ENCODE data around the gene RBM24.
"Not testable (repeated sequence)": the region's sequence is repeated elsewhere in the genome, so short reads cannot be mapped to it uniquely, and the experiment has no call there.

The RBM24 gene

GRCh38 chr6:17298257-17298656 is 17.1 kb downstream of the RBM24 start:
- no peak for DNase-seq (ENCODE audit: low spot score in 2 of 2)
- in situ Hi-C loops (cut with MboI; ENCODE audit: low sequenced_read_pairs) = no loop called here
- H3K27me3 ChIP-seq (ENCODE audit: low read depth) = no peaks in the 10 kb centered on the region
- H3K36me3 ChIP-seq (replicated peaks) = no peaks in the 10 kb centered on the region
- no peak overlapping the region for H3K4me3 ChIP-seq
- 0 out of 2 replicates have a peak, but pooled peaks cover 3% of the 10 kb centered on the region for H3K4me1 ChIP-seq
- H3K9me3 ChIP-seq = no peaks in the 10 kb centered on the region

GRCh38 chr6:17299222-17299621 is 18.1 kb downstream of the RBM24 start:
- Histone ChIP-seq H3K36me3 (replicated peaks) (no peaks in the 10 kb centered on the region), H3K9me3 (no peaks in the 10 kb centered on the region), H3K27me3 (ENCODE audit: low read depth) (no peaks in the 10 kb centered on the region), H3K4me1 (0 out of 2 replicates have a peak, but pooled peaks cover 3% of the 10 kb centered on the region), H3K4me3 (no peak overlapping the region)
- no peak for DNase-seq (ENCODE audit: low spot score in 2 of 2)
- in situ Hi-C loops (cut with MboI; ENCODE audit: low sequenced_read_pairs) = no loop called here

DNA sequence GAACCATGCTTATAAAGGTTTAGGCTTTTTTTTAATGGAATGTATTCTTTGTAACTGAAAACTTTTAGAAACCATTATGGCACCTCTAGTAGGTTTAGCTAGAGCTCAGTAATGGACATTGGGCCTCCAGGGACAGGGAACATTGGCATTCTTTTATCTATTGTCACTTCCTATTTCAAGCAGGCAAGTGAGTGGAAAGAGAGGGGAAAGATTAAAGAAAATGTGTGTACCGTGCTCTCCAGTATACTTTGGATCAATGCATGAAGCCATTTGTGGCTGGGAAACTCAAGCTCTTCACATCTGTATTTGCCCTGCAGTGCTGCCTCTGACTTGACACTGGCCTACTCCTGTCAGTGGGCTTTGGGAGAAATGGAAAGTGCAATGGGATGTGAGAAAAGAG is 18.6 kb downstream of the RBM24 start:
- Histone ChIP-seq H3K36me3 (replicated peaks) (no peaks in the 10 kb centered on the region), H3K9me3 (no peaks in the 10 kb centered on the region), H3K4me1 (0 out of 2 replicates have a peak, but pooled peaks cover 3% of the 10 kb centered on the region), H3K27me3 (ENCODE audit: low read depth) (no peaks in the 10 kb centered on the region), H3K4me3 (no peak overlapping the region)
- DNase-seq (ENCODE audit: low spot score in 2 of 2) = no peak
- in situ Hi-C loops (cut with MboI; ENCODE audit: low sequenced_read_pairs) = no loop called here

DNA sequence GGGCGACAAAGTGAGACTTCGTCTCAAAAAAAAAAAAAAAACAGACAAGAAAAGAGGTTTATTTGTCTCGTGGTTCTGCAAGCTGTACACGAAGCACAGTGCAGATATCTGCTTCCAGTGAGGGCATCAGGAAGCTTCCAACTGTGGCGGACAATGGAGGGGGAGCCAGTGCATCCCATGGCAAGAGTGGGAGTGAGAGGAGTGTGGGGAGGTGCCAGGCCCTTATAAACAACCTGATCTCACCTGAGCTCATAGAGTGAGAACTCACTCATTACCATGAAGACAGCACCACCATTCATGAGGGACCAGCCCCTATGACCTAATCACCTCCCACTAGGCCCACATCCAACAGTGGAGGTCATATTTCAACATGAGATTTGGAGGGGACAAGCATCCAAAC is 19.5 kb downstream of the RBM24 start:
- no peaks in the 10 kb centered on the region for H3K9me3 ChIP-seq
- in situ Hi-C loops (cut with MboI; ENCODE audit: low sequenced_read_pairs) = no loop called here
- no peaks in the 10 kb centered on the region for H3K27me3 ChIP-seq (ENCODE audit: low read depth)

DNA sequence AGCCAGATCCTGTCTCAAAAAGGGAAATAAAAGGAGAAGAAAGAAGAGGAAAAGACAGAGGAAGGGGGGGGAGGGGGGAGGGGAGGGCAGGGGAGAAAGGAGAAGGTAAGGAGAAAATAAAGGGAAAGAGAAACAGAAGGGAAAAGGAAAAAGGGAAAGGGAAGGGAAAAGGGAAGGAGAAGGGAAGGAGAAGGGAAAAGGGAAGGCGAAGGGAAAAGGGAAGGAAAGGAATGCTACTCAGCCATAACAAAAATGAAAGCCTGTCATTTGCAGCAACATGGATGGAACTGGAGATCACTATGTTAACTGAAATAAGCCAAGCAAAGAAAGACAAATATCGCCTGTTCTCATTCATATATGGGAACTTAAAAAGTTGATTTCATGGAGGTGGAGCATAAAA is 22.3 kb downstream of the RBM24 start:
- DNase-seq (ENCODE audit: low spot score in 2 of 2) = no peak
- in situ Hi-C loops (cut with MboI; ENCODE audit: low sequenced_read_pairs) = no loop called here
- Histone ChIP-seq H3K27me3 (ENCODE audit: low read depth) (no peaks in the 10 kb centered on the region), H3K4me3 (no peak overlapping the region), H3K4me1 (peaks cover 3% of the 10 kb centered on the region; the same call in 1 of the 2 replicates), H3K9me3 (no peaks in the 10 kb centered on the region), H3K36me3 (replicated peaks) (no peaks in the 10 kb centered on the region)

More for the DNA sequence above, 19.5 kb downstream of the RBM24 start:
- no peak overlapping the region for H3K4me3 ChIP-seq
- no peaks in the 10 kb centered on the region for H3K36me3 ChIP-seq (replicated peaks)
- DNase-seq (ENCODE audit: low spot score in 2 of 2) = no peak
- peaks cover 4% of the 10 kb centered on the region; the same call in 1 of the 2 replicates for H3K4me1 ChIP-seq

DNA sequence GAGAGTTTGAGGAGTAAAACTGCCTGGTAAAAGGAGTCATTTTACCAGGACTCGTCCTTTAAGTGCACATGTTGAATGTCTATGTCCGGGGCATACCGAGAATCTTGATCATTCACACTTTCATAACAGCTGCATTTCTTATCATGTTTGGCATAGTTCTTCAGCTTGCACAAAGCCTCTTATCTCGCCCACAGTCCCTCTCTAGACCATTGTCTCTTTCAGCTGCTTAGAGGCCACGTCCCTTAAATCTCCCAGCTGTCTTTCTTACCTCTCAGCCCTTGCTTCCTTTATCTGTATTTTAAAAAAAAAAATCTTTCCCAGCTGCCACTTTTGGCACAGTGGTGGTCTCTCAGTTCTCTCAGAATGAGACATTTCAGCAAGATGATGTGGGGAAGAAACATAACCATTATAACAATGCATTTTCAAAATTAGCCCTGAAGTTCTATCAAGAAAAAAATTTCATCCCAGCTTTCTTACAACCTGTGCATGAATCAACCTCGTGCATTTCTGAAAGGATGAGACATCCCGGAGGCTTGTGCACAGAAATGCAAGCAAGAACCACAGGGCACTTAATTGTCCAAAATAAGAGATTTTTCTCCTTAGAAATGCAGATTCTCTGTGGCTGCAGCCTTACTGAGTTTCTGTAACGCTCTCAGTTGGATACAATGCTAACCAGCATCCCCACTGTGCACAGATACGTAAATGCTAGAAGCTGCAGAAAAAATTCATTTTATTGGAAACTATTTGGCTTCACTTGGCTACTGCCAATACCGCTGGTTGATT is 24.2 kb downstream of the RBM24 start:
- in situ Hi-C loops (cut with MboI; ENCODE audit: low sequenced_read_pairs) = no loop called here
- Histone ChIP-seq H3K4me3 (no peak overlapping the region), H3K36me3 (replicated peaks) (no peaks in the 10 kb centered on the region)

DNA sequence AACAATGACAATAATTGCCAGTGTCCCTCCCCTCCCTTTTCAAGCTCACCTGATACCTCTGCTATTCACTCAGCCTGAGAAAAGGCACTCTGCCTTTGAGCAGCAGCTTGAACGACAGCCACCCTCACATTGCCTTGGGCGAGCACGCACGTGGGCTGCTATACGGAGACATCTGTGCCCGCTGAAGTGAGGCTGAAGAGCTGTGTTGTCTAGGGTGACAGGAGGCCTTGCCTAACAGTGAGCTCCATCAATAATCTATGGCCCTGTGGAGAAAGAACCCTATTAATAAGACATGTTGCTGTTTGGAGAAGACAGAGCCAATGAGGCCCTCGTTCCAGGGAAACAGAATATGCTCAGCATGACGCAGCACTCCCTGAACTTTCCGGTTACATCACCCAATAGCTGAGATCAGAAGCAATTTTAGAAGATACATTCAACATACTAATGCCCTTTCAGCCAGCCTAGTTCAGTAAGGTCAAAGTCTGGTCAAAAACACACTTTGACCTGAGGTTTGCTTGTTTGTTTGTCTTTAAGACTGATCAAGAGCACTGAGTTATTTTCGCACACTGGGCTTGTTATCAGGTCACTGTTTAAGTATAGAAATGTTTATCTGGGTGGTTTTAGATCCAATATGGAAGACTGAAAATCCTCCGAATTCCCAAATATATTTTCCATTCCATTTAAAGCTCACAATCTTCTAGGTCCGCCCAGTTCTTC is 30.6 kb downstream of the RBM24 start:
- Histone ChIP-seq H3K36me3 (replicated peaks) (no peaks in the 10 kb centered on the region), H3K9me3 (no peaks in the 10 kb centered on the region), H3K4me3 (no peak overlapping the region), H3K4me1 (no peaks in the 10 kb centered on the region), H3K27me3 (ENCODE audit: low read depth) (no peaks in the 10 kb centered on the region)
- in situ Hi-C loops (cut with MboI; ENCODE audit: low sequenced_read_pairs) = no loop called here
- DNase-seq (ENCODE audit: low spot score in 2 of 2) = no peak

More for the DNA sequence above, 24.2 kb downstream of the RBM24 start:
- Histone ChIP-seq H3K9me3 (no peaks in the 10 kb centered on the region), H3K4me1 (peaks cover 3% of the 10 kb centered on the region; the same call in 1 of the 2 replicates), H3K27me3 (ENCODE audit: low read depth) (no peaks in the 10 kb centered on the region)
- DNase-seq (ENCODE audit: low spot score in 2 of 2) = peak; percentile 10 to 11

DNA sequence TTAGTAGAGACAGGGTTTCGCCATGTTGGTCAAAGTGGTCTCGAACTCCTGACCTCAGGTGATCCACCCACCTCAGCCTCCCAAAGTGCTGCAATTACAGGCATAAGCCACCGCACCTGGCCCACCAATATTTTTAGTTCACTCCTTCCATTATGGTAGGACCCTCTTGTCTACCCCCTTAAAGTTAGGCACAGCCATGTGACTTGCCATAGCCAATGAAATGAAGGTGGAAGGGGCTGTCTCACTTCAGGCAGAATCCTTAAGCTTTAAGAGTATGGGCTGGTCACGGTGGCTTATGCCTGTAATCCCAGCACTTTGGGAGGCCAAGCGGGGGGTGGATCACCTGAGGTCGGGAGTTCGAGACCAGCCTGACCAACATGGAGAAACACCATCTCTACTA is 32.1 kb downstream of the RBM24 start:
- H3K4me1 ChIP-seq; DNase-seq (ENCODE audit: low spot score in 2 of 2); H3K4me3 ChIP-seq; H3K9me3 ChIP-seq; H3K36me3 ChIP-seq (replicated peaks); in situ Hi-C loops (cut with MboI; ENCODE audit: low sequenced_read_pairs); H3K27me3 ChIP-seq (ENCODE audit: low read depth): not testable (repeated sequence)

- Histone ChIP-seq H3K9me3 (no peaks in the 10 kb centered on the region), H3K4me1 (no peaks in the 10 kb centered on the region), H3K36me3 (replicated peaks) (no peaks in the 10 kb centered on the region), H3K27me3 (ENCODE audit: low read depth) (no peaks in the 10 kb centered on the region), H3K4me3 (no peak overlapping the region)
- in situ Hi-C loops (cut with MboI; ENCODE audit: low sequenced_read_pairs) = no loop called here
- no peak for DNase-seq (ENCODE audit: low spot score in 2 of 2)
Observed at GRCh38 chr6:17313971-17314370, 32.8 kb downstream of the RBM24 start.

- H3K4me1 ChIP-seq = no peaks in the 10 kb centered on the region
- H3K27me3 ChIP-seq (ENCODE audit: low read depth) = no peaks in the 10 kb centered on the region
- in situ Hi-C loops (cut with MboI; ENCODE audit: low sequenced_read_pairs) = no loop called here
- H3K36me3 ChIP-seq (replicated peaks) = no peaks in the 10 kb centered on the region
- H3K4me3 ChIP-seq = no peak overlapping the region
- H3K9me3 ChIP-seq = no peaks in the 10 kb centered on the region
- no peak for DNase-seq (ENCODE audit: low spot score in 2 of 2)
Observed at GRCh38 chr6:17315262-17315661, 34.1 kb downstream of the RBM24 start.

DNA sequence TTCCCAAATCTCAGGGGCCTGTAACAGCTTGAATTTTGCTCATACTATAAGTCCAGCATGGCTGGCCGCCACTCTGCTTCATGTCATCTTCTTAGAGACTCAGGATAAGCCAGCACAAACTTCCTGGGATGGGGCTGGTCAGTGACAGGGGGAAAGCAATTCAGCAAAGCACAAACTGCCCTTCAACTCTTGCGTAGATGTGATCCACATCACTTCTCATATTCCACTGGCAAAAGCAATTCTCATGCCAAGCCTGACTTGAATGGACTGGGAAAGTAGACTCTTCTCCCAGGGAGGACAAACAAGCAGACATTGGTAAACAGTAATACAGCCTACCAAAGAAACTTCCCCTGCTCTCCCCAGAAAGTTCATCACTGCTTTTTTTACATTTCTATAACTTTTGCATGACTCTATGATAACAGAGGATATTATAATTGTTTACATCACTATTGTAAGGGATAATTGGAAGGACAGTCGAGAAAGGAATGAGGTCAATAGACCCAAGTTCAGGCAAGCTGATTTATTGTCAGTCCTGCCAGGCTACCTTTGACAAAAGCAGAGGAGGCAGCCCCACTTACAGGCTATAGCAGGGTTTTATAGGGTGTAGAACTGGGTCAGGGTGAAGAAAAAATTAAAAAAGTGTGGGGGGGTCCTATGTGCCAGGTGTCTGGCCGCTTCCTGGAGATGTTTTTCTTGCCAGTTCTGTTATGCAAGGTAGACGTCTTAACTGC is 37.4 kb downstream of the RBM24 start:
- Histone ChIP-seq H3K36me3 (replicated peaks) (no peaks in the 10 kb centered on the region), H3K4me1 (no peaks in the 10 kb centered on the region), H3K27me3 (ENCODE audit: low read depth) (no peaks in the 10 kb centered on the region), H3K9me3 (no peaks in the 10 kb centered on the region), H3K4me3 (no peak overlapping the region)
- no peak for DNase-seq (ENCODE audit: low spot score in 2 of 2)
- in situ Hi-C loops (cut with MboI; ENCODE audit: low sequenced_read_pairs) = no loop called here

DNA sequence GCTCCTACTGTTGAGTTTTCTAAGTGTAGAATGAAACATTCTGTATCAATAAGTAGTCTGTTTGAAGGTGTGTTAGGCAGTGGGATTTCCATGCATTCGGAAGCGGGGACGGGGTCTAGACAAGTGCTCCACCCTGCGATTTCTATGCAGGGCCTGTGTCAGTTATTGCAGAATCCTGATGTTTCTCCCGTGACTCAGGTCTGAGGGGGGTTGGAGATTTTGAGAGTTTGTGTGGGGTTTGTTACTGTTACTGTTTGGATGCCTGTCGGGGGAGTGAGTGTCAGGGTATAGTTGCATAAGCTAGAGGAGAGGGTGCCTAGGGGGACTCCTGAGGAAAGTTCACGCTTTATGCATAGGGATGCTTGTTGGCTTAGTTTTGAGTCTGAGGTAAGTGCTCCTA is 39.1 kb downstream of the RBM24 start:
- H3K36me3 ChIP-seq (replicated peaks); H3K27me3 ChIP-seq (ENCODE audit: low read depth); DNase-seq (ENCODE audit: low spot score in 2 of 2); H3K4me3 ChIP-seq; H3K4me1 ChIP-seq; H3K9me3 ChIP-seq; in situ Hi-C loops (cut with MboI; ENCODE audit: low sequenced_read_pairs): not testable (repeated sequence)

DNA sequence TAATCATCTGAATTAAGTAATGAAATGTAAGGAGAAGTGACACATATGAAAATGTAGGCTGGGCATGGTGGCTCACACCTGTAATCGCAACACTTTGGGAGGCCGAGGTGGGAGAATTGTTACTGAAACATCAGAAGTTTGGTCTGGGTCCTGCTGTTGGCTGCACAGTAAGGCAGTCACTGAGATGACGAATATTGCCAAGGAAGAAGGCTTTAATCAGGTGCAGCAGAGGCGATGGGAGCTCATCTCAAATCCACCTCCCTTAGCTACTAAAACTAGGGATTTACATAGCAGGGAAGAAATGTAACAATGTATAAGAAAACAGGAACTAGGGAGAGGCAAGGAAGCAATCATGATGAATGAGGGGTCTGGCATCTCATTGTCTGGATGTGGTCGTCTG is 50.1 kb downstream of the RBM24 start:
- no peaks in the 10 kb centered on the region for H3K4me1 ChIP-seq
- no peak for DNase-seq (ENCODE audit: low spot score in 2 of 2)
- no peaks in the 10 kb centered on the region for H3K27me3 ChIP-seq (ENCODE audit: low read depth)
- H3K9me3 ChIP-seq = no peaks in the 10 kb centered on the region
- no peaks in the 10 kb centered on the region for H3K36me3 ChIP-seq (replicated peaks)
- H3K4me3 ChIP-seq = no peak overlapping the region
- in situ Hi-C loops (cut with MboI; ENCODE audit: low sequenced_read_pairs) = no loop called here

- H3K27me3 ChIP-seq (ENCODE audit: low read depth) = no peaks in the 10 kb centered on the region
- in situ Hi-C loops (cut with MboI; ENCODE audit: low sequenced_read_pairs) = no loop called here
- no peaks in the 10 kb centered on the region for H3K36me3 ChIP-seq (replicated peaks)
- H3K4me1 ChIP-seq = no peaks in the 10 kb centered on the region
- no peak overlapping the region for H3K4me3 ChIP-seq
- H3K9me3 ChIP-seq = no peaks in the 10 kb centered on the region
- DNase-seq (ENCODE audit: low spot score in 2 of 2) = no peak
Observed at GRCh38 chr6:17334265-17334664, 53.1 kb downstream of the RBM24 start.
